GM18909 (cell line): Measurements from ENCODE around the gene TMX2.
"Not testable (repeated sequence)": the region's sequence is repeated elsewhere in the genome, so short reads cannot be mapped to it uniquely, and the experiment has no call there.

Source experiments
- ATAC-seq: cut with Tn5 transposase; IDR thresholded peaks from one replicate; pipeline ENCODE4 v1.9.1; 2021; ENCODE audit warnings: mild to moderate bottlenecking; ENCODE audit not compliant: unreplicated experiment, poor library complexity

The TMX2 gene

GRCh38 chr11:57711414-57712255, 758 bp upstream of the TMX2 start, which contains the start of gene MED19:
TSS of gene MED19 (minus strand) at chr11:57712215. CDS start at chr11:57712179, 36 bp downstream.
- ATAC-seq = peak; percentile 52

GRCh38 chr11:57713835-57714234, 1.4 kb downstream of the TMX2 start:
- ATAC-seq = no peak

GRCh38 chr11:57716726-57717125, 4.3 kb downstream of the TMX2 start:
- ATAC-seq = not testable (repeated sequence)

- ATAC-seq = no peak
Observed at GRCh38 chr11:57727185-57727584, 14.8 kb downstream of the TMX2 start.

GRCh38 chr11:57728829-57729228, 16.4 kb downstream of the TMX2 start:
- no peak for ATAC-seq

- peak; percentile 46 for ATAC-seq
Observed at GRCh38 chr11:57729479-57729878, 17.1 kb downstream of the TMX2 start.

- no peak for ATAC-seq
Observed at GRCh38 chr11:57732661-57733060, 20.3 kb downstream of the TMX2 start.

- ATAC-seq = peak; percentile 48
Observed at GRCh38 chr11:57735619-57736298, 23.4 kb downstream of the TMX2 start.

GRCh38 chr11:57741132-57742086, 29.0 kb downstream of the TMX2 start, which contains the start of gene SELENOH:
TSS of gene SELENOH (plus strand) at chr11:57741491. CDS start at chr11:57741596, 105 bp downstream.
- peak; percentile 92 for ATAC-seq

- ATAC-seq = no peak
Observed at GRCh38 chr11:57742087-57742452, 29.7 kb downstream of the TMX2 start.

- no peak for ATAC-seq
Observed at GRCh38 chr11:57744357-57744756, 32.0 kb downstream of the TMX2 start.

- ATAC-seq = no peak
Observed at GRCh38 chr11:57745206-57745605, 32.8 kb downstream of the TMX2 start.

- ATAC-seq = no peak
Observed at GRCh38 chr11:57746920-57747319, 34.5 kb downstream of the TMX2 start.

GRCh38 chr11:57751176-57751575, 38.8 kb downstream of the TMX2 start:
- no peak for ATAC-seq

GRCh38 chr11:57751676-57752253, 39.4 kb downstream of the TMX2 start, which contains the start of gene BTBD18:
TSS of gene BTBD18 (minus strand) at chr11:57751819. CDS start at chr11:57751188, 631 bp downstream.
- no peak for ATAC-seq

GRCh38 chr11:57752954-57753353, 40.6 kb downstream of the TMX2 start:
- ATAC-seq = no peak

- ATAC-seq = no peak
Observed at GRCh38 chr11:57758174-57758573, 45.8 kb downstream of the TMX2 start.

GRCh38 chr11:57761301-57762234, 49.2 kb downstream of the TMX2 start, which contains the start of gene CTNND1:
TSS of gene CTNND1 (plus strand) at chr11:57761802. CDS start at chr11:57791479, 29,677 bp downstream.
- peak; percentile 96 for ATAC-seq
